ENCODE results near the gene PRKAR2A. TPM values are rescaled to one million over a fixed set of nuclear protein-coding genes. Genes with fewer than 3 reads are reported as not detected.

Gene PRKAR2A
- polyA plus RNA-seq, 1 experiment = 20.7 TPM

GRCh38 chr3:48826451-48826850 lies 21.2 kb downstream of the PRKAR2A start:
- Histone ChIP-seq H3K9me3 (ENCODE audit: control insufficient read depth, insufficient read depth, low read length) (no peaks in the 10 kb centered on the region), H3K27me3 (ENCODE audit: control insufficient read depth, insufficient read depth, low read length) (no peaks in the 10 kb centered on the region), H3K27ac (ENCODE audit: low read depth, low read length) (peak overlapping the region; percentile 80), H3K4me3 (ENCODE audit: low read depth, low read length) (no peak overlapping the region)
- peak; percentile 69 for DNase-seq (ENCODE audit: low read depth, low spot score)
- ChIA-PET POLR2A (no interaction called here), CTCF (no interaction called here)
- TF ChIP-seq CTCF (IDR thresholded peaks at IDR 0.05; ENCODE audit: low read depth, low read length) = no peak

- Histone ChIP-seq H3K27me3 (ENCODE audit: control insufficient read depth, insufficient read depth, low read length) (no peaks in the 10 kb centered on the region), H3K4me3 (ENCODE audit: low read depth, low read length) (no peak overlapping the region), H3K27ac (ENCODE audit: low read depth, low read length) (no peak overlapping the region), H3K9me3 (ENCODE audit: control insufficient read depth, insufficient read depth, low read length) (no peaks in the 10 kb centered on the region)
- no peak for TF ChIP-seq CTCF (IDR thresholded peaks at IDR 0.05; ENCODE audit: low read depth, low read length)
- peak; percentile 8 for DNase-seq (ENCODE audit: low read depth, low spot score)
- CTCF ChIA-PET = interaction anchor here (1.1 kb wide), 1 partner anchor 81 kb away, joined by 3 read pairs; no protein-coding TSS in a partner anchor
- POLR2A ChIA-PET = no interaction called here
These were observed 26.9 kb downstream of the PRKAR2A start for GRCh38 chr3:48820612-48821324.

- ChIA-PET CTCF (no interaction called here), POLR2A (no interaction called here)
- H3K27ac ChIP-seq (ENCODE audit: low read depth, low read length) = no peak overlapping the region
- H3K27me3 ChIP-seq (ENCODE audit: control insufficient read depth, insufficient read depth, low read length) = no peaks in the 10 kb centered on the region
- no peaks in the 10 kb centered on the region for H3K9me3 ChIP-seq (ENCODE audit: control insufficient read depth, insufficient read depth, low read length)
- TF ChIP-seq CTCF (IDR thresholded peaks at IDR 0.05; ENCODE audit: low read depth, low read length) = no peak
- no peak for DNase-seq (ENCODE audit: low read depth, low spot score)
- H3K4me3 ChIP-seq (ENCODE audit: low read depth, low read length) = no peak overlapping the region
These were observed 28.1 kb downstream of the PRKAR2A start for GRCh38 chr3:48819234-48820221.

- POLR2A ChIA-PET = interaction anchor here (0.6 kb wide), 1 partner anchor 29 kb away, joined by 8 read pairs; no protein-coding TSS in a partner anchor
These were observed 36.1 kb downstream of the PRKAR2A start for GRCh38 chr3:48811524-48811923.

More at GRCh38 chr3:48811524-48811923, 36.1 kb downstream of the PRKAR2A start:
- no peak for DNase-seq (ENCODE audit: low read depth, low spot score)
- no peak for TF ChIP-seq CTCF (IDR thresholded peaks at IDR 0.05; ENCODE audit: low read depth, low read length)
- CTCF ChIA-PET = interaction anchor here (2.6 kb wide), 1 partner anchor 72 kb away, joined by 6 read pairs; no protein-coding TSS in a partner anchor
- H3K27me3 ChIP-seq (ENCODE audit: control insufficient read depth, insufficient read depth, low read length) = no peaks in the 10 kb centered on the region
- H3K4me3 ChIP-seq (ENCODE audit: low read depth, low read length) = no peak overlapping the region
- H3K9me3 ChIP-seq (ENCODE audit: control insufficient read depth, insufficient read depth, low read length) = no peaks in the 10 kb centered on the region
- H3K27ac ChIP-seq (ENCODE audit: low read depth, low read length) = no peak overlapping the region
